GM21423 (cell line): ENCODE results near the gene RNH1.

Experiments
- ATAC-seq: cut with Tn5 transposase; IDR thresholded peaks from one replicate; pipeline ENCODE4 v1.9.1; 2021; ENCODE audit warnings: mild to moderate bottlenecking, moderate library complexity; ENCODE audit not compliant: unreplicated experiment

The RNH1 gene

GRCh38 chr11:499201-500076 is 7.6 kb downstream of the RNH1 start:
- no peak for ATAC-seq

GRCh38 chr11:498297-499181 is 8.5 kb downstream of the RNH1 start:
- no peak for ATAC-seq

- no peak for ATAC-seq
Measured at GRCh38 chr11:497565-498296, 9.3 kb downstream of the RNH1 start.

GRCh38 chr11:496834-497564 is 10.0 kb downstream of the RNH1 start:
- ATAC-seq, result no peak

GRCh38 chr11:495537-495931 is 11.5 kb downstream of the RNH1 start:
- ATAC-seq, result no peak

GRCh38 chr11:494761-495536 is 12.1 kb downstream of the RNH1 start:
- ATAC-seq, result no peak

- no peak for ATAC-seq
Measured at GRCh38 chr11:492427-493226, 14.4 kb downstream of the RNH1 start.

- no peak for ATAC-seq
Measured at GRCh38 chr11:491358-491757, 15.7 kb downstream of the RNH1 start.

- no peak for ATAC-seq
Measured at GRCh38 chr11:490930-491260, 16.1 kb downstream of the RNH1 start.

- ATAC-seq, result no peak
Measured at GRCh38 chr11:490186-490929, 16.7 kb downstream of the RNH1 start.

GRCh38 chr11:489610-490185 is 17.3 kb downstream of the RNH1 start:
- ATAC-seq, result no peak

- ATAC-seq, result no peak
Measured at GRCh38 chr11:488992-489391, 18.1 kb downstream of the RNH1 start.

- no peak for ATAC-seq
Measured at GRCh38 chr11:488579-488978, 18.5 kb downstream of the RNH1 start.

GRCh38 chr11:488062-488461 is 19.0 kb downstream of the RNH1 start:
- ATAC-seq, result no peak

GRCh38 chr11:487571-488021 is 19.4 kb downstream of the RNH1 start:
- no peak for ATAC-seq

- no peak for ATAC-seq
Measured at GRCh38 chr11:486189-486588, 20.9 kb downstream of the RNH1 start.

- ATAC-seq, result no peak
Measured at GRCh38 chr11:484616-485015, 22.4 kb downstream of the RNH1 start.

- ATAC-seq, result no peak
Measured at GRCh38 chr11:479311-479710, 27.7 kb downstream of the RNH1 start.
